Smooth muscle cell (in vitro differentiated cells): Measurements from ENCODE around the gene AGPAT3. TPM values are rescaled to one million over a fixed set of nuclear protein-coding genes. Genes with fewer than 3 reads are reported as not detected.

Experiments used
- DNase-seq: peaks from one replicate; lab custom pipeline; 2025; ENCODE audit not compliant: unreplicated experiment; lab: John Stamatoyannopoulos, UW
- H2AFZ ChIP-seq: fragments of 200-600 bp; sonication (generic); 2 replicates; pipeline ENCODE4 v1.6.0; 2016; ENCODE audit warnings: antibody characterized with exemption, low read depth, mild to moderate bottlenecking
- H3F3A ChIP-seq: fragments of 200-600 bp; sonication (generic); 2 replicates; pipeline ENCODE4 v1.6.0; 2017; ENCODE audit warnings: antibody characterized with exemption, low read depth
- H3K27ac ChIP-seq: fragments of 200-600 bp; sonication (generic); 2 replicates; pipeline ENCODE4 v1.5.1; 2016; ENCODE audit warnings: low read depth, mild to moderate bottlenecking
- H3K27me3 ChIP-seq: fragments of 200-600 bp; sonication (generic); 2 replicates; pipeline ENCODE4 v1.6.1; 2016; ENCODE audit warnings: low read depth, mild to moderate bottlenecking
- H3K36me3 ChIP-seq: fragments of 200-600 bp; sonication (generic); 2 replicates; pipeline ENCODE4 v1.5.1; 2016; ENCODE audit warnings: low read depth
- H3K4me1 ChIP-seq: fragments of 200-600 bp; sonication (generic); 2 replicates; pipeline ENCODE4 v1.5.1; 2016; ENCODE audit warnings: low read depth
- H3K4me2 ChIP-seq: fragments of 200-600 bp; sonication (generic); 2 replicates; pipeline ENCODE4 v1.6.0; 2016; ENCODE audit warnings: mild to moderate bottlenecking
- H3K4me3 ChIP-seq: fragments of 200-600 bp; sonication (generic); 2 replicates; pipeline ENCODE4 v1.5.1; 2016; ENCODE audit warnings: mild to moderate bottlenecking
- H3K79me2 ChIP-seq: fragments of 200-600 bp; sonication (generic); 2 replicates; pipeline ENCODE4 v1.6.0; 2016; ENCODE audit warnings: low read depth, mild to moderate bottlenecking
- H3K9ac ChIP-seq: fragments of 200-600 bp; sonication (generic); 2 replicates; pipeline ENCODE4 v1.6.0; 2016; ENCODE audit warnings: low read depth
- H3K9me3 ChIP-seq: fragments of 200-600 bp; sonication (generic); replicated peaks from 2 replicates; pipeline ENCODE4 v1.5.1; 2016; ENCODE audit warnings: low read depth
- H4K20me1 ChIP-seq: fragments of 200-600 bp; sonication (generic); 2 replicates; pipeline ENCODE4 v1.6.0; 2016; ENCODE audit warnings: low read depth
- whole genome bisulfite sequencing: methylation state at CpG from one replicate; pipeline ENCODE4 v1.1.7; 2016; ENCODE audit warnings: low lambda C conversion rate; 5-methylcytosine and 5-hydroxymethylcytosine counted together
- polyA plus RNA-seq: library from polyadenylated mRNA; unstranded; fragments of >200 nt; fragmentation: Nextera tagmentation; extraction: Ambion mirVana; gene quantifications from 2 replicates; pipeline ENCODE4 v1.2.1, GENCODE V29; 2016
- total RNA-seq: library from RNA; depleted of rRNA; stranded (reverse); fragments of >200 nt; gene quantifications from 2 replicates; pipeline ENCODE4 v1.2.3, GENCODE V29; 2014
- TF ChIP-seq, protein P1 (sequence below): fragments of 200-600 bp; sonication (generic); IDR thresholded peaks from 2 replicates; pipeline ENCODE4 v1.5.1; 2017; ENCODE audit warnings: borderline replicate concordance, mild to moderate bottlenecking, antibody characterized with exemption; ENCODE audit not compliant: insufficient read depth, poor library complexity, severe bottlenecking

The AGPAT3 gene
- total and polyA plus RNA-seq, 2 experiments from 2014 or later = 10.9 to 17.2 TPM

DNA sequence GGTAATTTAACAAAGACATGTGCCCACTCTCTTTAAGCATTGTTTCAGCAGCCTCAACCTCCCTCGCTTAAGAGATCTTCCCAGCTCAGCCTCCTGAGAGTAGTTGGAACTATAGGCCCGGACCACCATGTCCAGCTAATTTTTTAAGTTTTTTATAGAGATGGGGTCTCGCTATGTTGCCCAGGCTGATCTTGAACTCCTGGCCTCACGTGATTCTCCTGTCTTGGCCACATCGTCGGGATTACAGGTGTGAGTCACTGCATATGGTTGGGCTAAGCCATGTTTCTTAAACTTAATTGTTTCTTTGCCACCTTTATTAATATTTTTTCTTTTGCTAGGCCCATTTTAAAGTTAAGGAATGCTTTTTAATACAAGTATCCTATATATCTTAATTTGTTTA lies 18.6 kb upstream of the AGPAT3 start:
- Histone ChIP-seq H3K9ac (no peak overlapping the region), H3K27me3 (no peaks in the 10 kb centered on the region), H3K4me2 (no peak overlapping the region), H3K4me1 (no peaks in the 10 kb centered on the region), H3K27ac (no peak overlapping the region), H3K9me3 (no peaks in the 10 kb centered on the region), H2AFZ (no peak overlapping the region), H3K36me3 (no peaks in the 10 kb centered on the region), H3K79me2 (no peaks in the 10 kb centered on the region), H3F3A (no peaks in the 10 kb centered on the region), H4K20me1 (no peaks in the 10 kb centered on the region), H3K4me3 (no peak overlapping the region)
- 93% methylated on average over 6 of the region's 6 CpGs for WGBS
- TF ChIP-seq, protein P1, sequence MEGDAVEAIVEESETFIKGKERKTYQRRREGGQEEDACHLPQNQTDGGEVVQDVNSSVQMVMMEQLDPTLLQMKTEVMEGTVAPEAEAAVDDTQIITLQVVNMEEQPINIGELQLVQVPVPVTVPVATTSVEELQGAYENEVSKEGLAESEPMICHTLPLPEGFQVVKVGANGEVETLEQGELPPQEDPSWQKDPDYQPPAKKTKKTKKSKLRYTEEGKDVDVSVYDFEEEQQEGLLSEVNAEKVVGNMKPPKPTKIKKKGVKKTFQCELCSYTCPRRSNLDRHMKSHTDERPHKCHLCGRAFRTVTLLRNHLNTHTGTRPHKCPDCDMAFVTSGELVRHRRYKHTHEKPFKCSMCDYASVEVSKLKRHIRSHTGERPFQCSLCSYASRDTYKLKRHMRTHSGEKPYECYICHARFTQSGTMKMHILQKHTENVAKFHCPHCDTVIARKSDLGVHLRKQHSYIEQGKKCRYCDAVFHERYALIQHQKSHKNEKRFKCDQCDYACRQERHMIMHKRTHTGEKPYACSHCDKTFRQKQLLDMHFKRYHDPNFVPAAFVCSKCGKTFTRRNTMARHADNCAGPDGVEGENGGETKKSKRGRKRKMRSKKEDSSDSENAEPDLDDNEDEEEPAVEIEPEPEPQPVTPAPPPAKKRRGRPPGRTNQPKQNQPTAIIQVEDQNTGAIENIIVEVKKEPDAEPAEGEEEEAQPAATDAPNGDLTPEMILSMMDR = no peak
- no peak for DNase-seq

- no peaks in the 10 kb centered on the region for H3K36me3 ChIP-seq
- WGBS = 94% methylated on average over 13 of the region's 14 CpGs
- no peaks in the 10 kb centered on the region for H4K20me1 ChIP-seq
- TF ChIP-seq, protein P1 = no peak
- no peak overlapping the region for H3K27ac ChIP-seq
- no peak overlapping the region for H2AFZ ChIP-seq
- H3K9me3 ChIP-seq = no peaks in the 10 kb centered on the region
- DNase-seq = no peak
- no peak overlapping the region for H3K4me3 ChIP-seq
- no peak overlapping the region for H3K4me2 ChIP-seq
- no peaks in the 10 kb centered on the region for H3K79me2 ChIP-seq
- H3K4me1 ChIP-seq = no peaks in the 10 kb centered on the region
- no peaks in the 10 kb centered on the region for H3K27me3 ChIP-seq
- H3F3A ChIP-seq = no peaks in the 10 kb centered on the region
- no peak overlapping the region for H3K9ac ChIP-seq
Measured at GRCh38 chr21:43847301-43847700, 17.7 kb upstream of the AGPAT3 start.

GRCh38 chr21:43848771-43849170 lies 16.3 kb upstream of the AGPAT3 start:
- Histone ChIP-seq H3K36me3 (no peaks in the 10 kb centered on the region), H3F3A (no peaks in the 10 kb centered on the region), H3K9me3 (no peaks in the 10 kb centered on the region), H3K9ac (no peak overlapping the region), H3K79me2 (no peaks in the 10 kb centered on the region), H3K27me3 (no peaks in the 10 kb centered on the region), H3K27ac (no peak overlapping the region), H3K4me3 (no peak overlapping the region), H4K20me1 (no peaks in the 10 kb centered on the region), H2AFZ (no peak overlapping the region), H3K4me2 (no peak overlapping the region), H3K4me1 (no peaks in the 10 kb centered on the region)
- 94% methylated on average over 10 of the region's 10 CpGs for WGBS
- DNase-seq = no peak
- TF ChIP-seq, protein P1 = no peak

GRCh38 chr21:43849532-43850299 lies 15.3 kb upstream of the AGPAT3 start:
- WGBS = 89% methylated on average over 13 of the region's 13 CpGs
- H3K9ac ChIP-seq = no peak overlapping the region
- H3K36me3 ChIP-seq = no peaks in the 10 kb centered on the region
- H3F3A ChIP-seq = no peaks in the 10 kb centered on the region
- TF ChIP-seq, protein P1 = no peak
- no peak overlapping the region for H2AFZ ChIP-seq
- no peaks in the 10 kb centered on the region for H3K9me3 ChIP-seq
- no peak overlapping the region for H3K4me3 ChIP-seq
- no peak overlapping the region for H3K27ac ChIP-seq
- no peak for DNase-seq
- no peak overlapping the region for H3K4me2 ChIP-seq
- H3K79me2 ChIP-seq = no peaks in the 10 kb centered on the region
- H3K4me1 ChIP-seq = no peaks in the 10 kb centered on the region
- H4K20me1 ChIP-seq = no peaks in the 10 kb centered on the region
- H3K27me3 ChIP-seq = no peaks in the 10 kb centered on the region
